Retinal pigment epithelial cell (primary cell): ENCODE results near the gene NOXRED1.

Experiments used
- DNase-seq: peaks from one replicate; pipeline ENCODE4 v3.0.0-alpha.2; 2010; ENCODE audit warnings: low read depth
- H3K4me3 ChIP-seq: 2 replicates; pipeline ENCODE4 v1.5.1; 2011; ENCODE audit warnings: mild to moderate bottlenecking, low read length, control low read depth, moderate library complexity
- CTCF ChIP-seq: conservative IDR thresholded peaks from 2 replicates; pipeline ENCODE4 v1.5.1; 2011; ENCODE audit warnings: low read depth, low read length, control low read depth, inconsistent platforms

Gene NOXRED1

GRCh38 chr14:77369285-77369684 lies 54.0 kb downstream of the NOXRED1 start:
- H3K4me3 ChIP-seq = no peak overlapping the region
- TF ChIP-seq CTCF = no peak
- no peak for DNase-seq

GRCh38 chr14:77364146-77364545 lies 59.2 kb downstream of the NOXRED1 start:
- DNase-seq = no peak
- no peak overlapping the region for H3K4me3 ChIP-seq
- TF ChIP-seq CTCF = no peak

- DNase-seq = no peak
- no peak overlapping the region for H3K4me3 ChIP-seq
- TF ChIP-seq CTCF = no peak
Measured at GRCh38 chr14:77359626-77360025, 63.7 kb downstream of the NOXRED1 start.

- TF ChIP-seq CTCF = no peak
- no peak overlapping the region for H3K4me3 ChIP-seq
- no peak for DNase-seq
Measured at GRCh38 chr14:77356899-77357298, 66.4 kb downstream of the NOXRED1 start.

GRCh38 chr14:77355811-77356210 lies 67.5 kb downstream of the NOXRED1 start:
- DNase-seq = no peak
- no peak for TF ChIP-seq CTCF
- H3K4me3 ChIP-seq = no peak overlapping the region

- TF ChIP-seq CTCF = no peak
- DNase-seq = no peak
Measured at GRCh38 chr14:77353469-77354141, 69.7 kb downstream of the NOXRED1 start.

GRCh38 chr14:77347751-77348150 lies 75.6 kb downstream of the NOXRED1 start:
- no peak for DNase-seq
- H3K4me3 ChIP-seq = no peak overlapping the region
- TF ChIP-seq CTCF = no peak

More at GRCh38 chr14:77353469-77354141, 69.7 kb downstream of the NOXRED1 start:
- H3K4me3 ChIP-seq = no peak overlapping the region
